AG04449 (cell line): ENCODE results near the gene PPM1H.
A peak's percentile ranks its signal among the peaks of the same experiment; 100 is the strongest.

Source experiments
- CTCF ChIA-PET: fragments of 350-600 bp; formaldehyde crosslinking; extraction: SDS; loops from one replicate; lab custom pipeline; 2021; ENCODE audit warnings: antibody characterized with exemption; lab: Yijun Ruan, JAX
- POLR2A ChIA-PET: fragments of 400-600, 350-600 bp; formaldehyde crosslinking; extraction: SDS; loops from one replicate; lab custom pipeline; 2020; ENCODE audit warnings: antibody characterized with exemption, inconsistent platforms; lab: Yijun Ruan, JAX
- DNase-seq: peaks from one replicate; pipeline ENCODE4 v3.0.0-alpha.2; 2010; ENCODE audit warnings: low read depth, low spot score
- H3K4me3 ChIP-seq: 2 replicates; pipeline ENCODE4 v1.5.1; 2011; ENCODE audit warnings: low read depth, mild to moderate bottlenecking, control low read depth, low read length
- CTCF ChIP-seq: IDR thresholded peaks from one replicate; pipeline ENCODE4 v1.5.1; 2011; ENCODE audit warnings: mild to moderate bottlenecking, moderate library complexity, low read length, control low read depth, inconsistent platforms; ENCODE audit not compliant: insufficient read depth; ENCODE audit errors: missing control alignments

The PPM1H gene

GRCh38 chr12:62772416-62772955, 162.5 kb downstream of the PPM1H start:
- no peak for TF ChIP-seq CTCF
- H3K4me3 ChIP-seq, result no peak overlapping the region
- POLR2A ChIA-PET, result interaction anchor here (0.6 kb wide), 1 partner anchor 144 kb away, joined by 3 read pairs; no protein-coding TSS in a partner anchor
- no peak for DNase-seq
- CTCF ChIA-PET, result interaction anchor here (0.8 to 1.6 kb wide), 4 partner anchors 11 to 169 kb away, joined by 3 to 4 read pairs (median 3); no protein-coding TSS in a partner anchor

GRCh38 chr12:62771828-62772227, 163.1 kb downstream of the PPM1H start:
- ChIA-PET CTCF (interaction anchor here (1.3 to 4.3 kb wide), 2 partner anchors 12 to 22 kb away, joined by 4 to 14 read pairs; no protein-coding TSS in a partner anchor), POLR2A (interaction anchor here (1.4 kb wide), 1 partner anchor 169 kb away, joined by 4 read pairs; no protein-coding TSS in a partner anchor)

GRCh38 chr12:62770381-62770780, 164.6 kb downstream of the PPM1H start:
- no peak for DNase-seq
- no peak for TF ChIP-seq CTCF
- POLR2A ChIA-PET, result interaction anchor here (1.4 kb wide), 1 partner anchor 167 kb away, joined by 4 read pairs; no protein-coding TSS in a partner anchor
- CTCF ChIA-PET, result interaction anchor here (0.9 to 4.3 kb wide), 3 partner anchors 15 to 189 kb away, joined by 3 to 14 read pairs (median 4); no protein-coding TSS in a partner anchor
- no peak overlapping the region for H3K4me3 ChIP-seq

More at GRCh38 chr12:62771828-62772227, 163.1 kb downstream of the PPM1H start:
- TF ChIP-seq CTCF, result no peak
- no peak for DNase-seq
- no peak overlapping the region for H3K4me3 ChIP-seq

GRCh38 chr12:62769076-62769619, 165.8 kb downstream of the PPM1H start:
- H3K4me3 ChIP-seq, result no peak overlapping the region
- POLR2A ChIA-PET, result no interaction called here
- CTCF ChIA-PET, result interaction anchor here (0.6 to 4.3 kb wide), 5 partner anchors 15 to 274 kb away, joined by 3 to 14 read pairs (median 4); no protein-coding TSS in a partner anchor
- no peak for DNase-seq
- no peak for TF ChIP-seq CTCF

GRCh38 chr12:62767946-62768345, 167.0 kb downstream of the PPM1H start:
- no peak overlapping the region for H3K4me3 ChIP-seq
- TF ChIP-seq CTCF, result no peak
- CTCF ChIA-PET, result interaction anchor here (4.3 kb wide), 1 partner anchor 26 kb away, joined by 14 read pairs; no protein-coding TSS in a partner anchor
- DNase-seq, result no peak
- POLR2A ChIA-PET, result interaction anchor here (0.5 to 0.6 kb wide), 2 partner anchors 10 to 164 kb away, joined by 3 read pairs; no protein-coding TSS in a partner anchor

GRCh38 chr12:62767496-62767895, 167.5 kb downstream of the PPM1H start:
- no peak for TF ChIP-seq CTCF
- no peak overlapping the region for H3K4me3 ChIP-seq
- ChIA-PET POLR2A (interaction anchor here (0.5 to 0.6 kb wide), 2 partner anchors 9 to 164 kb away, joined by 3 read pairs; no protein-coding TSS in a partner anchor), CTCF (interaction anchor here (0.9 to 4.3 kb wide), 3 partner anchors 12 to 26 kb away, joined by 3 to 14 read pairs (median 3); no protein-coding TSS in a partner anchor)
- DNase-seq, result peak; percentile 23
